ENCODE measurements around the gene SLC38A3.
"Not testable (repeated sequence)": the region's sequence is repeated elsewhere in the genome, so short reads cannot be mapped to it uniquely, and the experiment has no call there.

The SLC38A3 gene

GRCh38 chr3:50238549-50239026 lies 33.5 kb downstream of the SLC38A3 start:
- Histone ChIP-seq H3K4me3 (ENCODE audit: insufficient read length, low read depth) (no peak overlapping the region), H3K27me3 (ENCODE audit: insufficient read depth, insufficient read length) (no peaks in the 10 kb centered on the region), H3K36me3 (ENCODE audit: insufficient read depth, insufficient read length, low read length) (peaks cover 47% of the 10 kb centered on the region), H3K4me1 (ENCODE audit: insufficient read depth, insufficient read length) (peaks cover 57% of the 10 kb centered on the region), H3K9ac (ENCODE audit: insufficient read length, low read depth) (peak overlapping the region; percentile 53), H3K9me3 (ENCODE audit: insufficient read depth, low read length) (no peaks in the 10 kb centered on the region)
- TF ChIP-seq ZNF274 (IDR thresholded peaks at IDR 0.05; ENCODE audit: low read depth, low read length) (no peak), SUZ12 (IDR thresholded peaks at IDR 0.05; ENCODE audit: extremely low read depth, insufficient read depth, insufficient read length) (no peak), YY1 (IDR thresholded peaks at IDR 0.05; ENCODE audit: insufficient read depth, insufficient read length) (no peak)
- no peak for DNase-seq (ENCODE audit: low read depth, low spot score)

- no peak overlapping the region for H3K4me3 ChIP-seq (ENCODE audit: insufficient read length, low read depth)
- peak overlapping the region; percentile 53 for H3K9ac ChIP-seq (ENCODE audit: insufficient read length, low read depth)
- H3K4me1 ChIP-seq (ENCODE audit: insufficient read depth, insufficient read length): peaks cover 58% of the 10 kb centered on the region
- H3K9me3 ChIP-seq (ENCODE audit: insufficient read depth, low read length): no peaks in the 10 kb centered on the region
- H3K27me3 ChIP-seq (ENCODE audit: insufficient read depth, insufficient read length): no peaks in the 10 kb centered on the region
- H3K36me3 ChIP-seq (ENCODE audit: insufficient read depth, insufficient read length, low read length): peaks cover 56% of the 10 kb centered on the region
- no peak for TF ChIP-seq SUZ12 (IDR thresholded peaks at IDR 0.05; ENCODE audit: extremely low read depth, insufficient read depth, insufficient read length)
- TF ChIP-seq YY1 (IDR thresholded peaks at IDR 0.05; ENCODE audit: insufficient read depth, insufficient read length): no peak
- no peak for TF ChIP-seq ZNF274 (IDR thresholded peaks at IDR 0.05; ENCODE audit: low read depth, low read length)
- DNase-seq (ENCODE audit: low read depth, low spot score): no peak
These were observed 34.6 kb downstream of the SLC38A3 start for GRCh38 chr3:50239649-50240048.

GRCh38 chr3:50241163-50241562 lies 36.1 kb downstream of the SLC38A3 start:
- peaks cover 64% of the 10 kb centered on the region for H3K4me1 ChIP-seq (ENCODE audit: insufficient read depth, insufficient read length)
- no peaks in the 10 kb centered on the region for H3K9me3 ChIP-seq (ENCODE audit: insufficient read depth, low read length)
- H3K36me3 ChIP-seq (ENCODE audit: insufficient read depth, insufficient read length, low read length): peaks cover 65% of the 10 kb centered on the region
- DNase-seq (ENCODE audit: low read depth, low spot score): peak; percentile 94
- peak overlapping the region; percentile 21 for H3K4me3 ChIP-seq (ENCODE audit: insufficient read length, low read depth)
- no peak for TF ChIP-seq SUZ12 (IDR thresholded peaks at IDR 0.05; ENCODE audit: extremely low read depth, insufficient read depth, insufficient read length)
- TF ChIP-seq ZNF274 (IDR thresholded peaks at IDR 0.05; ENCODE audit: low read depth, low read length): no peak
- TF ChIP-seq YY1 (IDR thresholded peaks at IDR 0.05; ENCODE audit: insufficient read depth, insufficient read length): no peak
- no peaks in the 10 kb centered on the region for H3K27me3 ChIP-seq (ENCODE audit: insufficient read depth, insufficient read length)
- peak overlapping the region; percentile 83 for H3K9ac ChIP-seq (ENCODE audit: insufficient read length, low read depth)

GRCh38 chr3:50241713-50242380 lies 36.8 kb downstream of the SLC38A3 start:
- DNase-seq (ENCODE audit: low read depth, low spot score): no peak
- peaks cover 65% of the 10 kb centered on the region for H3K36me3 ChIP-seq (ENCODE audit: insufficient read depth, insufficient read length, low read length)
- peak overlapping the region; percentile 83 for H3K9ac ChIP-seq (ENCODE audit: insufficient read length, low read depth)
- no peaks in the 10 kb centered on the region for H3K9me3 ChIP-seq (ENCODE audit: insufficient read depth, low read length)
- no peak for TF ChIP-seq YY1 (IDR thresholded peaks at IDR 0.05; ENCODE audit: insufficient read depth, insufficient read length)
- TF ChIP-seq SUZ12 (IDR thresholded peaks at IDR 0.05; ENCODE audit: extremely low read depth, insufficient read depth, insufficient read length): no peak
- TF ChIP-seq ZNF274 (IDR thresholded peaks at IDR 0.05; ENCODE audit: low read depth, low read length): no peak
- H3K4me1 ChIP-seq (ENCODE audit: insufficient read depth, insufficient read length): peaks cover 70% of the 10 kb centered on the region
- peak overlapping the region; percentile 21 for H3K4me3 ChIP-seq (ENCODE audit: insufficient read length, low read depth)
- H3K27me3 ChIP-seq (ENCODE audit: insufficient read depth, insufficient read length): no peaks in the 10 kb centered on the region

GRCh38 chr3:50242381-50242770 lies 37.3 kb downstream of the SLC38A3 start:
- no peak overlapping the region for H3K4me3 ChIP-seq (ENCODE audit: insufficient read length, low read depth)
- H3K36me3 ChIP-seq (ENCODE audit: insufficient read depth, insufficient read length, low read length): peaks cover 68% of the 10 kb centered on the region
- DNase-seq (ENCODE audit: low read depth, low spot score): no peak
- H3K4me1 ChIP-seq (ENCODE audit: insufficient read depth, insufficient read length): peaks cover 72% of the 10 kb centered on the region
- H3K27me3 ChIP-seq (ENCODE audit: insufficient read depth, insufficient read length): no peaks in the 10 kb centered on the region
- no peak for TF ChIP-seq ZNF274 (IDR thresholded peaks at IDR 0.05; ENCODE audit: low read depth, low read length)
- TF ChIP-seq YY1 (IDR thresholded peaks at IDR 0.05; ENCODE audit: insufficient read depth, insufficient read length): no peak
- TF ChIP-seq SUZ12 (IDR thresholded peaks at IDR 0.05; ENCODE audit: extremely low read depth, insufficient read depth, insufficient read length): no peak
- H3K9me3 ChIP-seq (ENCODE audit: insufficient read depth, low read length): no peaks in the 10 kb centered on the region
- H3K9ac ChIP-seq (ENCODE audit: insufficient read length, low read depth): peak overlapping the region; percentile 39

- Histone ChIP-seq H3K4me3 (ENCODE audit: insufficient read length, low read depth) (no peak overlapping the region), H3K9ac (ENCODE audit: insufficient read length, low read depth) (no peak overlapping the region), H3K36me3 (ENCODE audit: insufficient read depth, insufficient read length, low read length) (peaks cover 69% of the 10 kb centered on the region), H3K9me3 (ENCODE audit: insufficient read depth, low read length) (no peaks in the 10 kb centered on the region), H3K4me1 (ENCODE audit: insufficient read depth, insufficient read length) (peaks cover 69% of the 10 kb centered on the region), H3K27me3 (ENCODE audit: insufficient read depth, insufficient read length) (no peaks in the 10 kb centered on the region)
- no peak for DNase-seq (ENCODE audit: low read depth, low spot score)
- TF ChIP-seq YY1 (IDR thresholded peaks at IDR 0.05; ENCODE audit: insufficient read depth, insufficient read length) (no peak), ZNF274 (IDR thresholded peaks at IDR 0.05; ENCODE audit: low read depth, low read length) (no peak), SUZ12 (IDR thresholded peaks at IDR 0.05; ENCODE audit: extremely low read depth, insufficient read depth, insufficient read length) (no peak)
These were observed 37.9 kb downstream of the SLC38A3 start for GRCh38 chr3:50242851-50243542.

GRCh38 chr3:50243543-50243895 lies 38.4 kb downstream of the SLC38A3 start:
- H3K4me3 ChIP-seq (ENCODE audit: insufficient read length, low read depth): no peak overlapping the region
- TF ChIP-seq SUZ12 (IDR thresholded peaks at IDR 0.05; ENCODE audit: extremely low read depth, insufficient read depth, insufficient read length): no peak
- no peaks in the 10 kb centered on the region for H3K27me3 ChIP-seq (ENCODE audit: insufficient read depth, insufficient read length)
- H3K9ac ChIP-seq (ENCODE audit: insufficient read length, low read depth): peak overlapping the region; percentile 52
- H3K9me3 ChIP-seq (ENCODE audit: insufficient read depth, low read length): no peaks in the 10 kb centered on the region
- H3K4me1 ChIP-seq (ENCODE audit: insufficient read depth, insufficient read length): peaks cover 69% of the 10 kb centered on the region
- DNase-seq (ENCODE audit: low read depth, low spot score): no peak
- peaks cover 68% of the 10 kb centered on the region for H3K36me3 ChIP-seq (ENCODE audit: insufficient read depth, insufficient read length, low read length)

GRCh38 chr3:50244813-50245212 lies 39.7 kb downstream of the SLC38A3 start:
- H3K4me1 ChIP-seq (ENCODE audit: insufficient read depth, insufficient read length): peaks cover 74% of the 10 kb centered on the region
- peak overlapping the region; percentile 15 for H3K9ac ChIP-seq (ENCODE audit: insufficient read length, low read depth)

More at GRCh38 chr3:50244813-50245212, 39.7 kb downstream of the SLC38A3 start:
- not testable (repeated sequence) for H3K4me3 ChIP-seq (ENCODE audit: insufficient read length, low read depth); DNase-seq (ENCODE audit: low read depth, low spot score); H3K27me3 ChIP-seq (ENCODE audit: insufficient read depth, insufficient read length); H3K9me3 ChIP-seq (ENCODE audit: insufficient read depth, low read length)
- peaks cover 68% of the 10 kb centered on the region for H3K36me3 ChIP-seq (ENCODE audit: insufficient read depth, insufficient read length, low read length)

Data from NT2/D1 (cell line).